GM13977 (cell line): ENCODE measurements around the gene ADH6.

Source experiments
- DNase-seq: peaks from one replicate; pipeline ENCODE4 v3.0.0; 2012; ENCODE audit warnings: low spot score
- CTCF ChIP-seq: IDR thresholded peaks from 2 replicates; pipeline ENCODE4 v1.5.1; 2012; ENCODE audit warnings: mild to moderate bottlenecking, control low read depth; ENCODE audit not compliant: insufficient read depth; ENCODE audit errors: extremely low read depth, missing control alignments
- in situ Hi-C: fragments of 300-500 bp; cut with MboI; formaldehyde crosslinking; loops from one replicate; pipeline ENCODE4 v1.12.0; 2022; ENCODE audit warnings: low sequenced_read_pairs, low pct_unique_long_range_greater_than_20kb, mixed read lengths, inconsistent platforms; ENCODE audit not compliant: unreplicated experiment

ADH6 gene

GRCh38 chr4:99179178-99179577 lies 39.9 kb downstream of the ADH6 start:
- in situ Hi-C loops: no loop called here
- no peak for TF ChIP-seq CTCF
- DNase-seq: no peak

DNA sequence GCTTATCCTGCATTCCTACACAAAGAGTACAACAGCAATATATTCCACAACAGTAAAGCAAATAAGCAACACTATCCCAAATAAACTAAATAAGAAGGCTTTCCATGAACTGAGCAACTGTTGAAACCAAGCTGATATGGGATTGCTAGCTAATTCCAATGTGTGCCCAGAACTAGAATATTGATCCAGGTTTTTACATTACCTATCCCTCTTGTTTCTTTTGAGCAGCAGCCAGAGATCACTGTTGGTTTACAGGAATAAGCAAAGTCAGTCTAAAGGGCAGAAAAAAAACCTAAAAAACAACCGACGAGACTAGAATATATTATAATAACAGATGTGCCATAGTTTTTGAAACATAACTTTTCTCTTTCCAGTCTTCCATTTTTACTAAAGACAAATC lies 52.5 kb downstream of the ADH6 start:
- no peak for DNase-seq
- in situ Hi-C loops: no loop called here
- TF ChIP-seq CTCF: no peak

DNA sequence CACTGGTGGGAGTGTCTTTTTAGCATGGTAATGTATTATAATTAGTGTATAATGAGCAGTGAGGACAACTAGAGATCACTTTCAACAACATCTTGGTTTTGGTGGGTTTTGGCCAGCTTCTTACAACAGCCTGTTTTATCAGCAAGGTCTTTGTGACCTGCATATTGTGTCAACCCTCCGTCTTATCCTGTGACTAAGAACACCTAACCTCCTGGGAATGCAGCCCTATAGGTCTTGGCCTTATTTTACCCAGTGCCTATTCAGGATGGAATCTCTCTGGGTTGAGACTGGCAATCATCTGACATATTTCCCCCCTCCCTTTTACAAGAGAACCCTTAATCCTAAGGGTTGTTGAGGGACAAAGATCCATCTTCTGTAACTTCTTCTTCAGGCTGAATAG lies 53.1 kb downstream of the ADH6 start:
- no peak for DNase-seq
- no peak for TF ChIP-seq CTCF
- in situ Hi-C loops: no loop called here

GRCh38 chr4:99161373-99162099 lies 57.5 kb downstream of the ADH6 start:
- in situ Hi-C loops: no loop called here
- TF ChIP-seq CTCF: no peak
- no peak for DNase-seq

- no peak for TF ChIP-seq CTCF
- no peak for DNase-seq
- in situ Hi-C loops: no loop called here
Measured at GRCh38 chr4:99159699-99160098, 59.3 kb downstream of the ADH6 start.

DNA sequence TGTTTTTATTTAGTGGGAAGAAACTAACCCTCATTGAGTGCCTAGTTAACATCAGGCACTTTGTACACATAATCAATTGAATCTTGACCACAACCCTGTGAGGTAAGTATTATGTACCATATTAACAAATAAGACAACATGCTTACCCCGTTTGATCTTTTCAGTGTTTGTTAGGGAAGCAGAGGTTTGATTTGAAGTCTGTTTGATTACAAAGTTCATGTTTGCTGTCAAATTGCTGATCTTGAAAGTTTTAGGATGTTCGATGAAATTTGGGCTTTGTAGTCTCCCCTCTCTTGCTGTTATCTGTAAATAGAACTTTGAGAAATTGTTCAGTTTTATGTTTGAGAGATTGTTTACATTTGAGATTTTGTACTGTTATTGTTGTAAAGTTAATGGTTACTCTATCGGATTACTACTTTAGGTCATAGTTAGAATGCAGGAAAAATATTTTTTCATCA lies 61.5 kb downstream of the ADH6 start:
- no peak for TF ChIP-seq CTCF
- in situ Hi-C loops: no loop called here
- DNase-seq: no peak
